ENCODE measurements around the gene BTBD17.

The BTBD17 gene

GRCh38 chr17:74392848-74393247, 31.2 kb upstream of the BTBD17 start:
- Mint-ChIP-seq H3K36me3 (ENCODE audit: low read depth) (no peaks in the 10 kb centered on the region), H3K27ac (no peak overlapping the region), H3K27me3 (peaks cover 3% of the 10 kb centered on the region), H3K4me3 (no peak overlapping the region), H3K9me3 (no peaks in the 10 kb centered on the region), H3K4me1 (ENCODE audit: low read depth) (no peaks in the 10 kb centered on the region)
- no peak for DNase-seq

- H3K4me1 Mint-ChIP-seq (ENCODE audit: low read depth): no peaks in the 10 kb centered on the region
- no peak overlapping the region for H3K4me3 Mint-ChIP-seq
- no peaks in the 10 kb centered on the region for H3K9me3 Mint-ChIP-seq
- no peak overlapping the region for H3K27ac Mint-ChIP-seq
- no peaks in the 10 kb centered on the region for H3K36me3 Mint-ChIP-seq (ENCODE audit: low read depth)
- H3K27me3 Mint-ChIP-seq: peaks cover 3% of the 10 kb centered on the region
- no peak for DNase-seq
These were observed 30.1 kb upstream of the BTBD17 start for GRCh38 chr17:74391771-74392170.

- Mint-ChIP-seq H3K4me1 (ENCODE audit: low read depth) (no peaks in the 10 kb centered on the region), H3K27me3 (peaks cover 6% of the 10 kb centered on the region), H3K9me3 (no peaks in the 10 kb centered on the region), H3K36me3 (ENCODE audit: low read depth) (no peaks in the 10 kb centered on the region), H3K4me3 (no peak overlapping the region), H3K27ac (no peak overlapping the region)
- DNase-seq: no peak
These were observed 29.3 kb upstream of the BTBD17 start for GRCh38 chr17:74390680-74391653.

- no peaks in the 10 kb centered on the region for H3K9me3 Mint-ChIP-seq
- H3K27me3 Mint-ChIP-seq: peaks cover 6% of the 10 kb centered on the region
- no peak overlapping the region for H3K27ac Mint-ChIP-seq
- no peak for DNase-seq
- no peak overlapping the region for H3K4me3 Mint-ChIP-seq
- no peaks in the 10 kb centered on the region for H3K36me3 Mint-ChIP-seq (ENCODE audit: low read depth)
- H3K4me1 Mint-ChIP-seq (ENCODE audit: low read depth): no peaks in the 10 kb centered on the region
These were observed 28.4 kb upstream of the BTBD17 start for GRCh38 chr17:74389937-74390679.

GRCh38 chr17:74389084-74389753, 27.6 kb upstream of the BTBD17 start:
- H3K27ac Mint-ChIP-seq: no peak overlapping the region
- H3K4me1 Mint-ChIP-seq (ENCODE audit: low read depth): no peaks in the 10 kb centered on the region
- H3K4me3 Mint-ChIP-seq: no peak overlapping the region
- H3K27me3 Mint-ChIP-seq: peaks cover 6% of the 10 kb centered on the region
- DNase-seq: no peak
- no peaks in the 10 kb centered on the region for H3K36me3 Mint-ChIP-seq (ENCODE audit: low read depth)
- no peaks in the 10 kb centered on the region for H3K9me3 Mint-ChIP-seq

GRCh38 chr17:74387365-74388218, 25.9 kb upstream of the BTBD17 start:
- no peaks in the 10 kb centered on the region for H3K4me1 Mint-ChIP-seq (ENCODE audit: low read depth)

GRCh38 chr17:74386386-74386785, 24.7 kb upstream of the BTBD17 start:
- H3K9me3 Mint-ChIP-seq: no peaks in the 10 kb centered on the region
- H3K4me3 Mint-ChIP-seq: no peak overlapping the region
- H3K27ac Mint-ChIP-seq: no peak overlapping the region

More at GRCh38 chr17:74387365-74388218, 25.9 kb upstream of the BTBD17 start:
- peaks cover 6% of the 10 kb centered on the region for H3K27me3 Mint-ChIP-seq
- H3K4me3 Mint-ChIP-seq: no peak overlapping the region
- no peak for DNase-seq
- H3K9me3 Mint-ChIP-seq: no peaks in the 10 kb centered on the region
- H3K36me3 Mint-ChIP-seq (ENCODE audit: low read depth): no peaks in the 10 kb centered on the region
- H3K27ac Mint-ChIP-seq: no peak overlapping the region

GRCh38 chr17:74385201-74385600, 23.5 kb upstream of the BTBD17 start:
- Mint-ChIP-seq H3K27me3 (peaks cover 3% of the 10 kb centered on the region), H3K9me3 (no peaks in the 10 kb centered on the region), H3K27ac (no peak overlapping the region), H3K4me3 (no peak overlapping the region), H3K4me1 (ENCODE audit: low read depth) (no peaks in the 10 kb centered on the region), H3K36me3 (ENCODE audit: low read depth) (no peaks in the 10 kb centered on the region)
- DNase-seq: no peak

More at GRCh38 chr17:74386386-74386785, 24.7 kb upstream of the BTBD17 start:
- H3K27me3 Mint-ChIP-seq: peaks cover 6% of the 10 kb centered on the region
- no peaks in the 10 kb centered on the region for H3K36me3 Mint-ChIP-seq (ENCODE audit: low read depth)
- no peaks in the 10 kb centered on the region for H3K4me1 Mint-ChIP-seq (ENCODE audit: low read depth)
- no peak for DNase-seq

GRCh38 chr17:74383141-74383540, 21.5 kb upstream of the BTBD17 start:
- peaks cover 4% of the 10 kb centered on the region for H3K27me3 Mint-ChIP-seq
- no peaks in the 10 kb centered on the region for H3K9me3 Mint-ChIP-seq
- no peak overlapping the region for H3K4me3 Mint-ChIP-seq
- peaks cover 5% of the 10 kb centered on the region for H3K4me1 Mint-ChIP-seq (ENCODE audit: low read depth)
- no peak overlapping the region for H3K27ac Mint-ChIP-seq
- no peaks in the 10 kb centered on the region for H3K36me3 Mint-ChIP-seq (ENCODE audit: low read depth)
- no peak for DNase-seq

GRCh38 chr17:74380959-74381808, 19.5 kb upstream of the BTBD17 start:
- no peak for DNase-seq
- H3K9me3 Mint-ChIP-seq: no peaks in the 10 kb centered on the region
- no peak overlapping the region for H3K27ac Mint-ChIP-seq
- H3K4me3 Mint-ChIP-seq: no peak overlapping the region
- H3K4me1 Mint-ChIP-seq (ENCODE audit: low read depth): peaks cover 5% of the 10 kb centered on the region
- no peaks in the 10 kb centered on the region for H3K36me3 Mint-ChIP-seq (ENCODE audit: low read depth)
- H3K27me3 Mint-ChIP-seq: peaks cover 3% of the 10 kb centered on the region

GRCh38 chr17:74380086-74380958, 18.7 kb upstream of the BTBD17 start:
- H3K4me1 Mint-ChIP-seq (ENCODE audit: low read depth): peaks cover 5% of the 10 kb centered on the region
- no peaks in the 10 kb centered on the region for H3K36me3 Mint-ChIP-seq (ENCODE audit: low read depth)
- H3K9me3 Mint-ChIP-seq: no peaks in the 10 kb centered on the region
- peaks cover 3% of the 10 kb centered on the region for H3K27me3 Mint-ChIP-seq
- H3K4me3 Mint-ChIP-seq: no peak overlapping the region
- DNase-seq: no peak
- no peak overlapping the region for H3K27ac Mint-ChIP-seq

- H3K27ac Mint-ChIP-seq: no peak overlapping the region
- peaks cover 3% of the 10 kb centered on the region for H3K27me3 Mint-ChIP-seq
- no peak overlapping the region for H3K4me3 Mint-ChIP-seq
- peak; percentile 95 for DNase-seq
- H3K4me1 Mint-ChIP-seq (ENCODE audit: low read depth): peaks cover 5% of the 10 kb centered on the region
- no peaks in the 10 kb centered on the region for H3K36me3 Mint-ChIP-seq (ENCODE audit: low read depth)
- no peaks in the 10 kb centered on the region for H3K9me3 Mint-ChIP-seq
These were observed 17.9 kb upstream of the BTBD17 start for GRCh38 chr17:74379495-74380085.

All from activated T-cell treated with anti-CD3 and anti-CD28 coated beads, Interleukin-2, amount 50 U/mL, for 24 hours (primary cell).